Measurements from ENCODE around the gene PXDN.

Gene PXDN

DNA sequence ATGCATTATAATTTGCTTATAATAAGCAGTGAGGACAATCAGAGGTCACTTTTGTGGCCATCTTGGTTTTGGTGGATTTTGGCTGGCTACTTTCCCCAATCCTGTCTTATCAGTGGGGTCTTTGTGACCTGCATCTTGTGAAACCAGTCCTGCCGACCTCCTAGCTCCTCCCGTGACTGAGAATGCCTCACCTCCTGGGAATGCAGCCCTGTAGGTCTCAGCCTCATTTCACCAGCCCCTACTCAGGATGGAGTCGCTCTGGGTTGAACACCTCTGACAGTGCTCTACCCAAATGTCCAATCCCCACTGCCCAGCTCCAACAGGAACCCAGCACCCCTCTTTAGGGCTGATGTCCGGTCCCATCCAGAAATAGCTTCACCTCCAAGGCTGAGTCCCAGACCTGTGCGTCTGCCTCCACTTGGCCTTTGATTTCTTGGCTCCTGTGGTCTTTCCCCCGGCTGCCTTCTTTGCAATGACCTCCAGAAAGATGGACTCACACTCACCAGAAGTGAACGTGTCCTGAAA is 31.3 kb upstream of the PXDN start:
- no peaks in the 10 kb centered on the region for H3K36me3 ChIP-seq (ENCODE audit: insufficient read depth, low read length)
- H3K27me3 ChIP-seq (ENCODE audit: insufficient read depth, low read length), result peaks cover 34% of the 10 kb centered on the region
- H3K79me2 ChIP-seq (ENCODE audit: control insufficient read depth, insufficient read depth, low read length, unreplicated experiment), result no peaks in the 10 kb centered on the region
- no peak overlapping the region for H3K27ac ChIP-seq (ENCODE audit: low read depth, low read length)
- H3K4me3 ChIP-seq (ENCODE audit: low read depth, low read length), result no peak overlapping the region
- no peak overlapping the region for H2AFZ ChIP-seq (ENCODE audit: low read length, unreplicated experiment)
- H3K4me1 ChIP-seq (ENCODE audit: control insufficient read depth, insufficient read depth, low read length, unreplicated experiment), result no peaks in the 10 kb centered on the region

GRCh38 chr2:1774929-1775328 is 30.6 kb upstream of the PXDN start:
- H3K4me3 ChIP-seq (ENCODE audit: low read depth, low read length), result no peak overlapping the region
- no peaks in the 10 kb centered on the region for H3K36me3 ChIP-seq (ENCODE audit: insufficient read depth, low read length)
- H3K27me3 ChIP-seq (ENCODE audit: insufficient read depth, low read length), result peaks cover 34% of the 10 kb centered on the region
- no peak overlapping the region for H2AFZ ChIP-seq (ENCODE audit: low read length, unreplicated experiment)
- H3K27ac ChIP-seq (ENCODE audit: low read depth, low read length), result no peak overlapping the region
- no peaks in the 10 kb centered on the region for H3K79me2 ChIP-seq (ENCODE audit: control insufficient read depth, insufficient read depth, low read length, unreplicated experiment)
- H3K4me1 ChIP-seq (ENCODE audit: control insufficient read depth, insufficient read depth, low read length, unreplicated experiment), result no peaks in the 10 kb centered on the region

DNA sequence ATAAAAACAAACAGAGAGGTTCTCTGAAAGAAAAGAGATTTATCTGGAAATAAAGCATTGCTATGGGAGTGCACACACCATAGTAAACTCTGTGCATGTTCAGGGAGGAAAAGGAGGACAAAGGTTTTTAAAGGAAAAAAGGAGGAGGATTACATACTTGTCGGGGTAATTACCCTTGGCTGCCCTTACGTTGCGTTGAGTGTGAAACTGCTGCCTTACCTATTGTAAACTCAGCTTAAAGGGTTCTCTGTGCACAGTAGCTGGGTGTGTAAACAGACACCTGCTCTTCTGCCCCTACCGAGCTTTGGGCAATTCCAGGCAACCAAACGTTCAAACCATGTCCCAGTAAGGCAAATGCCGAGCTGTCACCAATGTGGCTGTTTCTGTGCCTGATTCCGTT is 29.6 kb upstream of the PXDN start:
- no peak overlapping the region for H3K27ac ChIP-seq (ENCODE audit: low read depth, low read length)
- H3K4me1 ChIP-seq (ENCODE audit: control insufficient read depth, insufficient read depth, low read length, unreplicated experiment), result no peaks in the 10 kb centered on the region
- no peak overlapping the region for H2AFZ ChIP-seq (ENCODE audit: low read length, unreplicated experiment)
- H3K27me3 ChIP-seq (ENCODE audit: insufficient read depth, low read length), result peaks cover 31% of the 10 kb centered on the region
- no peak overlapping the region for H3K4me3 ChIP-seq (ENCODE audit: low read depth, low read length)
- H3K36me3 ChIP-seq (ENCODE audit: insufficient read depth, low read length), result no peaks in the 10 kb centered on the region
- no peaks in the 10 kb centered on the region for H3K79me2 ChIP-seq (ENCODE audit: control insufficient read depth, insufficient read depth, low read length, unreplicated experiment)

GRCh38 chr2:1772471-1773267 is 28.4 kb upstream of the PXDN start:
- no peaks in the 10 kb centered on the region for H3K36me3 ChIP-seq (ENCODE audit: insufficient read depth, low read length)

DNA sequence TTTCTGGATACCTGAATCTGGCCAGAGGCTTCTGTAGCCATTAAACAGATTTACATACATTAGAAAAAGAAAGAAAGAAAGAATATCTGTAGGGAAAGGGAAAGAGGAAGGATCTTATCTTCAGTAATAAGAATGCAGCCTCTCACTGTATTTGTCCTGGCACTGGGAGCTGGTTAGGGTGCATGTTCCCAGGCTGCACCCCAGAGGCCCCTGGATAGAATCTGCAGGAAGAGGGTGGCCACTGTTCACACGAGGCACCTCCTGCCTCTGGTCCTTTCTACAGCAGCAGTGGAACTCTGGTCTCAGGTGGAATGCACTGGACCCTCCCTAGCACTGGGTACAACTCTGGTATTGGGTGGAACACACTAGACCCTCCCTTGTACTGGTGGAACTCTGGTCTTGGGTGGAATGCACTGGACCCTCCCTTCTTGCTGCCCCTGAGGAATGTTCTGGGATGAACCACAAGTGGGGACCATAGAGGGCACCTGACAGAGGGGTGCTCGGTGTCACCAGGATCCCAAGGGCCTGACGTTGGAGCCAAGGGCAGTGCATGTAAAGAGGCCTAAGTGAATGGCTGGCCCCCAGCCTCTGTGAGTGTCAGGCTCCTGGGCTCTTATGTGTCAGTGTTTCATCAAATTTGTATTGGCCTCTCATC is 27.4 kb upstream of the PXDN start:
- Histone ChIP-seq H2AFZ (ENCODE audit: low read length, unreplicated experiment) (no peak overlapping the region), H3K27ac (ENCODE audit: low read depth, low read length) (no peak overlapping the region), H3K4me3 (ENCODE audit: low read depth, low read length) (no peak overlapping the region), H3K79me2 (ENCODE audit: control insufficient read depth, insufficient read depth, low read length, unreplicated experiment) (no peaks in the 10 kb centered on the region), H3K36me3 (ENCODE audit: insufficient read depth, low read length) (no peaks in the 10 kb centered on the region), H3K4me1 (ENCODE audit: control insufficient read depth, insufficient read depth, low read length, unreplicated experiment) (no peaks in the 10 kb centered on the region), H3K27me3 (ENCODE audit: insufficient read depth, low read length) (peaks cover 20% of the 10 kb centered on the region)

More at GRCh38 chr2:1772471-1773267, 28.4 kb upstream of the PXDN start:
- Histone ChIP-seq H2AFZ (ENCODE audit: low read length, unreplicated experiment) (no peak overlapping the region), H3K4me3 (ENCODE audit: low read depth, low read length) (no peak overlapping the region), H3K79me2 (ENCODE audit: control insufficient read depth, insufficient read depth, low read length, unreplicated experiment) (no peaks in the 10 kb centered on the region), H3K27me3 (ENCODE audit: insufficient read depth, low read length) (peaks cover 22% of the 10 kb centered on the region), H3K27ac (ENCODE audit: low read depth, low read length) (no peak overlapping the region), H3K4me1 (ENCODE audit: control insufficient read depth, insufficient read depth, low read length, unreplicated experiment) (no peaks in the 10 kb centered on the region)

DNA sequence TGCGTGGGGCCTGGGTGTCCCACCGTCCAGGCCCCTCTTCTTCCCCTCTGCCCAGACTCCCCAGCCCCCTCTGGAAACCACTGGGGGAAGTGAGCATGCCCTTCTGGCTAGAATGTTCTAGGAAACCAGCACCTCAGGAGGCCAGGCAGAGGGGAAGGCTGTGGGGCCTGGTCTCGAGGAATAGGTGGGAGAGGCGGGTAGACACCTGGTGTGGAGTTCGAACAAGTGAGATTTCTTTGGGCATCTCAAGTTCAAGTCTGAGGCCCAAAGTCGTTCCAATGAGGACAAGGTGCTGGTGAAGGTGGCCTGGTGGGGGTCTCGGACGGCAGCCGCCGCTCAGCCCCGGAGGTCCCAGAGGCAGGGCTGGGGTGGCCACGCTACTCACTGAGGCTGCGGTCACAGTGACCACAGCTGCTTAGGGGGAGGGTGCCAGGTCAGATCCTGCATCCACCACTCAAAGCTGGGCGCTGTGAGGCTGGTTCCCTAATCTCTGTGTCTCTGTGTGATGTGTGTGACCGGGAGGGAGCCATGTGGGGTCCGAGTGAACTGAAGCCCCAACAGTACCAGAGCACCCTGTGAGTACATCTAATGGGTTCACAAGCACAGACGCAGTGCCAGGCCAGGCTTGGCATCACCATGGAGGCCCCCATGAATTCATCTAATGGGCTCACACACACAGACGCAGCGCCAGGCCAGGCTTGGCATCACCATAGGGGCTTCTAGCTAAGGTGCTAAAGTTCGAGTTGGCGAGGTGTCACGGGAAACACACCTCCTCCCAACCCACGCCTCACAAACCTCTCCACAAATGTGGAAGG is 26.5 kb upstream of the PXDN start:
- H3K27me3 ChIP-seq (ENCODE audit: insufficient read depth, low read length), result peaks cover 27% of the 10 kb centered on the region
- H2AFZ ChIP-seq (ENCODE audit: low read length, unreplicated experiment), result no peak overlapping the region
- H3K4me1 ChIP-seq (ENCODE audit: control insufficient read depth, insufficient read depth, low read length, unreplicated experiment), result no peaks in the 10 kb centered on the region
- H3K36me3 ChIP-seq (ENCODE audit: insufficient read depth, low read length), result no peaks in the 10 kb centered on the region
- no peaks in the 10 kb centered on the region for H3K79me2 ChIP-seq (ENCODE audit: control insufficient read depth, insufficient read depth, low read length, unreplicated experiment)
- no peak overlapping the region for H3K4me3 ChIP-seq (ENCODE audit: low read depth, low read length)
- H3K27ac ChIP-seq (ENCODE audit: low read depth, low read length), result no peak overlapping the region

GRCh38 chr2:1769703-1770422 is 25.5 kb upstream of the PXDN start:
- Histone ChIP-seq H2AFZ (ENCODE audit: low read length, unreplicated experiment) (no peak overlapping the region), H3K4me1 (ENCODE audit: control insufficient read depth, insufficient read depth, low read length, unreplicated experiment) (no peaks in the 10 kb centered on the region), H3K4me3 (ENCODE audit: low read depth, low read length) (no peak overlapping the region), H3K27ac (ENCODE audit: low read depth, low read length) (no peak overlapping the region), H3K36me3 (ENCODE audit: insufficient read depth, low read length) (no peaks in the 10 kb centered on the region), H3K27me3 (ENCODE audit: insufficient read depth, low read length) (peaks cover 22% of the 10 kb centered on the region), H3K79me2 (ENCODE audit: control insufficient read depth, insufficient read depth, low read length, unreplicated experiment) (no peaks in the 10 kb centered on the region)

DNA sequence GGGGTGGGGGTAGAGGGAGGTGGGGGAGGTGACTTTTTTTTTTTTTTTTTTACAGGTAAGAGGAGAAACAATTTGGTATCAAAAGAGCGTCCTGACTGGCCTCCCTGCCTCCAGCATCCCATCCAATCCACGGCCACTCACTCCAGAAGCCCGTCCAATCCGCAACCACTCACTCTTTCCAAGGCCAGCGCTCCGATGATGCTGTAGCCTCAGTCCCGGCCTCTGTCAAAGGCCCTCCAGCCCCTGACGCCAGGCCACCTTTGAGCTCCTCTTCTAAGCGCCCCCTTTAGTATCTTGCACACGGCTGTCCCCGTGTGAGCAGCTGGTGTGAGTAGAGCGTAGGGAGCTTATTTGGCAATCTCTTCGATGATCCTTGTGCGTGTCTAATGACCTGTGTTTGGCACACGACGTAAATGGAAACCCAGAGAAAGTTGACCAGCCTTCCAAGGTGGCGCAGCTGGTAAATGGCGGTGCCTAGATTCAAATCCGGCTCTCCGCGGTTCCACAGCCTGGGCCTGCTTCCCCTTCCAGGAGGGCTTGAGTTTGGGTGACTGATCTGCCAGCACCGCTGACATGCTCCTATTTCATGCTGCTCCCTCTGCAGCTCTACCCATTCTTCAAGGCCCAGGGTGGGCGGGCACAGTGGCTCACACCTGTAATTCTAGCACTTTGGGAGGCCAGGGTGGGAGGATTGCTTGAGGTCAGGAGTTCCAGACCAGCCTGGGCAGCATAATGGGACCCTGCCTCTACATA is 23.8 kb upstream of the PXDN start:
- Histone ChIP-seq H3K4me1 (ENCODE audit: control insufficient read depth, insufficient read depth, low read length, unreplicated experiment) (no peaks in the 10 kb centered on the region), H2AFZ (ENCODE audit: low read length, unreplicated experiment) (no peak overlapping the region), H3K4me3 (ENCODE audit: low read depth, low read length) (no peak overlapping the region), H3K36me3 (ENCODE audit: insufficient read depth, low read length) (no peaks in the 10 kb centered on the region), H3K27me3 (ENCODE audit: insufficient read depth, low read length) (peaks cover 13% of the 10 kb centered on the region), H3K79me2 (ENCODE audit: control insufficient read depth, insufficient read depth, low read length, unreplicated experiment) (no peaks in the 10 kb centered on the region), H3K27ac (ENCODE audit: low read depth, low read length) (no peak overlapping the region)

DNA sequence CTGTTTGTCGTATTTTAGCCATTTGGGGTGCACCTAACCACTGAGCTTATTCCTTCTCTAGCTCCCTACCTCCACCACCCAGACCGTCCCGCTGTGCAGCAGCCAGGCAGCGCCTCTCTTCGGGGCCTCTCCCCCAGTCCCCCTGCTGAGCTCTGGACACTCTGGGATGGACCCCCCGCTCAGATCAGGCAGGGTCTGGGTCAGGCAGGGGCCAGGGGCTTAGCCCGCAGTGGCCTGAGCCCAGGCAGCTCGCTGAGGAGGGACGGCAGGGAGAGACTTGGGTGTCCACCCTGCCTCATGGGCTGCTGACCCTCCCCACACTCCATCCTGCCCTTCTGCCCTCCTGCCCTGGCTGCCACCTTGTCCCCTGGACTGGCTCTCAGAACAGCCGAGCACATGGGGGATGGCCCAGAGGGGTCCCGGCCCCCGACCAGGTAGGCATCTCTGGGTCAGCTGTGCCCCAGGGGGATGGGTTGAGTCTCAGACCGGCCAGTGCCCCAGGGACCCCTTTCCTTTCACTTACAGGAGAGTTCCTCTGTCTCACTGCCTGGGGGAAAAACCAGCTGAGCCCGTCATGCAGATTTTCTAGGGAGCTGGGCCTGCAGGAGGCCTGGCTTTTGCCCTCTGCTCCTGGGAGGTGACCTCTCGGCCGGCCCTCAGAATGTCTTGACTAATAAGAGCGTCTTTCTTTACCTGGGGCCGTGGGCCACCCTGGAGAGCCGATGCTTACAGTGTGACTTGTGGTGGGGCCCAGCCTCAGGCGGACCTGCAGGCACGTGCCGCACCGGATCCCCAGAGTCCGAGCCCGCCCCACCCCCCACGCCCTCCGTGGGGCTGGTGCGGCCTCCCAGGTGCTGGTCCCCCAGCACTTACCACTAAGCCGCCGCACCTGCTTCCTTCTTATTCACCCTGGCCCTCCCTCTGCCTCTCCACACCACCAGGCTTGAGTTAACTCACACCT is 22.8 kb upstream of the PXDN start:
- H3K27ac ChIP-seq (ENCODE audit: low read depth, low read length), result no peak overlapping the region
- H3K36me3 ChIP-seq (ENCODE audit: insufficient read depth, low read length), result no peaks in the 10 kb centered on the region
- H2AFZ ChIP-seq (ENCODE audit: low read length, unreplicated experiment), result no peak overlapping the region
- H3K4me3 ChIP-seq (ENCODE audit: low read depth, low read length), result no peak overlapping the region
- H3K79me2 ChIP-seq (ENCODE audit: control insufficient read depth, insufficient read depth, low read length, unreplicated experiment), result no peaks in the 10 kb centered on the region
- H3K4me1 ChIP-seq (ENCODE audit: control insufficient read depth, insufficient read depth, low read length, unreplicated experiment), result no peaks in the 10 kb centered on the region
- peaks cover 13% of the 10 kb centered on the region; the same call in 1 of the 2 replicates for H3K27me3 ChIP-seq (ENCODE audit: insufficient read depth, low read length)

All from ACC112 (cell line).